Ascending aorta (tissue), 2 donors: Measurements from ENCODE around the gene KIF2C. TPM values are rescaled to one million over a fixed set of nuclear protein-coding genes. Genes with fewer than 3 reads are reported as not detected.
"Not testable (repeated sequence)": the region's sequence is repeated elsewhere in the genome, so short reads cannot be mapped to it uniquely, and the experiment has no call there.

Experiments
- DNase-seq, 2 donors: peaks; one replicate each; pipeline ENCODE4 v3.0.0-alpha.2; 2019; ENCODE audit warnings: low spot score in 2 of 2
- H3K27ac ChIP-seq, 2 donors: fragments of 200-600 bp; sonication (generic); one replicate each; pipeline ENCODE4 v1.5.1; 2016 to 2017; ENCODE audit warnings: mild to moderate bottlenecking in 1 of 2
- H3K27me3 ChIP-seq: fragments of 200-600 bp; sonication (generic); one replicate; pipeline ENCODE4 v1.5.1; 2017
- H3K36me3 ChIP-seq, 2 donors: fragments of 200-600 bp; sonication (generic); one replicate each; pipeline ENCODE4 v1.5.1; 2016
- H3K4me1 ChIP-seq, 2 donors: fragments of 200-600 bp; sonication (generic); one replicate each; pipeline ENCODE4 v1.5.1; 2016 to 2017; ENCODE audit warnings: mild to moderate bottlenecking in 1 of 2
- H3K4me3 ChIP-seq, 2 donors: fragments of 200-600 bp; sonication (generic); one replicate each; pipeline ENCODE4 v1.5.1; 2016 to 2017; ENCODE audit warnings: mild to moderate bottlenecking in 1 of 2
- H3K9me3 ChIP-seq, 2 donors: fragments of 200-600 bp; sonication (generic); one replicate each; pipeline ENCODE4 v1.5.1; 2016
- intact Hi-C: fragments of 100-400 bp; cut with DNase I; formaldehyde crosslinking; loops from one replicate; pipeline ENCODE4 v1.15.1; 2023
- total RNA-seq: library from RNA; depleted of rRNA; stranded (reverse); fragments of >200 nt; gene quantifications from one replicate; pipeline ENCODE4 v1.1.0, GENCODE V29; 2016
- TF ChIP-seq, protein P1 (sequence below), 3 experiments: fragments of 200-600 bp in 2 of 3; fragments of 450-650 bp in 1 of 3; sonication (generic) in 2 of 3; IDR thresholded peaks; one replicate each; pipeline ENCODE4 v1.5.1; 2016 to 2019; ENCODE audit warnings: antibody characterized with exemption in 3 of 3, mild to moderate bottlenecking in 1 of 3, moderate library complexity in 1 of 3

Gene KIF2C
- total RNA-seq, 1 donor from 2014 or later, result 0.53 TPM

DNA sequence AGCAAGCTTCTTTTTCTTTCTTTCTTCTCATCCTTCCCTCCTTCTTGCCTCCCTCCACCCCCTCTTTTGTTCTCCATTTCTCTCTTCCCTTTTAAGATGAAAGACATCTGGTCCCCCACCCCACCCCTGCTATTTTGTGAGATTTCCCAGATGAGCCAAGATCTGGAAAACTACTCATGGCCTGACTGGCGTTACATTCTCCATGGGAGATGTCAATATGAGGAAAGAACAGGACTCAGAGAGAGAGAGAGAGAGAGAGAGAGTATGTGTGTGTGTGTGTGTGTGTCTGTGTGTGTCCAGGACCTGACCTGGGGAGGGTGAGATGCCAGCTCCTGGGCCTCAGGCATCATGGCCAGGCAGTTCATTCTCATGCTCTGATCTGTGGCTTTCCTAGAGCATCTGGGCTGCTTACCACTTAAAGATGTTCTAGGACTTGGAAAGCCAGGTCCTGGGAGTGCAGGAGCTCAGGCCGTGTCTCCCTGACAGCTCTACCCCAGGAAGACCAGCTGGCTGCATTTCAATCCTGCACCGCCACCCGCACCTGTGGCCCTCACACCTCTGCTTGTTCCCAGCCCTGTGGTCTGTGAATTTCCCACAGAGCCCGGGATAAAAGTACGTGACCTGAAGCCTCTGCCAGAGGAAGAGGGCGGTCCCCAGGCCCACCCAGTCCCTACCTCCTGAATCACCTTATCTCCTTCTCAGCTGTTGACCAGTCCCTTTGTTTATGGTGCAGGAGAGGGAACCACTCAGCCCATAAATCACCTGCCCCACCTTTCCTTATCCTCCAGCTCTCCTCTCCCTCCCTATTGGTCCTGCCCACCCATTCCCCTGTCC is 51.5 kb downstream of the KIF2C start:
- H3K27me3 ChIP-seq, result no peaks in the 10 kb centered on the region
- no peak overlapping the region for H3K4me3 ChIP-seq
- H3K36me3 ChIP-seq, result no peaks in the 10 kb centered on the region
- TF ChIP-seq, protein P1, sequence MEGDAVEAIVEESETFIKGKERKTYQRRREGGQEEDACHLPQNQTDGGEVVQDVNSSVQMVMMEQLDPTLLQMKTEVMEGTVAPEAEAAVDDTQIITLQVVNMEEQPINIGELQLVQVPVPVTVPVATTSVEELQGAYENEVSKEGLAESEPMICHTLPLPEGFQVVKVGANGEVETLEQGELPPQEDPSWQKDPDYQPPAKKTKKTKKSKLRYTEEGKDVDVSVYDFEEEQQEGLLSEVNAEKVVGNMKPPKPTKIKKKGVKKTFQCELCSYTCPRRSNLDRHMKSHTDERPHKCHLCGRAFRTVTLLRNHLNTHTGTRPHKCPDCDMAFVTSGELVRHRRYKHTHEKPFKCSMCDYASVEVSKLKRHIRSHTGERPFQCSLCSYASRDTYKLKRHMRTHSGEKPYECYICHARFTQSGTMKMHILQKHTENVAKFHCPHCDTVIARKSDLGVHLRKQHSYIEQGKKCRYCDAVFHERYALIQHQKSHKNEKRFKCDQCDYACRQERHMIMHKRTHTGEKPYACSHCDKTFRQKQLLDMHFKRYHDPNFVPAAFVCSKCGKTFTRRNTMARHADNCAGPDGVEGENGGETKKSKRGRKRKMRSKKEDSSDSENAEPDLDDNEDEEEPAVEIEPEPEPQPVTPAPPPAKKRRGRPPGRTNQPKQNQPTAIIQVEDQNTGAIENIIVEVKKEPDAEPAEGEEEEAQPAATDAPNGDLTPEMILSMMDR (IDR thresholded peaks at IDR 0.05), result no peak
- no peak for DNase-seq
- no peaks in the 10 kb centered on the region for H3K9me3 ChIP-seq
- no peak overlapping the region for H3K27ac ChIP-seq
- H3K4me1 ChIP-seq, result no peaks in the 10 kb centered on the region
- intact Hi-C loops, result no loop called here

DNA sequence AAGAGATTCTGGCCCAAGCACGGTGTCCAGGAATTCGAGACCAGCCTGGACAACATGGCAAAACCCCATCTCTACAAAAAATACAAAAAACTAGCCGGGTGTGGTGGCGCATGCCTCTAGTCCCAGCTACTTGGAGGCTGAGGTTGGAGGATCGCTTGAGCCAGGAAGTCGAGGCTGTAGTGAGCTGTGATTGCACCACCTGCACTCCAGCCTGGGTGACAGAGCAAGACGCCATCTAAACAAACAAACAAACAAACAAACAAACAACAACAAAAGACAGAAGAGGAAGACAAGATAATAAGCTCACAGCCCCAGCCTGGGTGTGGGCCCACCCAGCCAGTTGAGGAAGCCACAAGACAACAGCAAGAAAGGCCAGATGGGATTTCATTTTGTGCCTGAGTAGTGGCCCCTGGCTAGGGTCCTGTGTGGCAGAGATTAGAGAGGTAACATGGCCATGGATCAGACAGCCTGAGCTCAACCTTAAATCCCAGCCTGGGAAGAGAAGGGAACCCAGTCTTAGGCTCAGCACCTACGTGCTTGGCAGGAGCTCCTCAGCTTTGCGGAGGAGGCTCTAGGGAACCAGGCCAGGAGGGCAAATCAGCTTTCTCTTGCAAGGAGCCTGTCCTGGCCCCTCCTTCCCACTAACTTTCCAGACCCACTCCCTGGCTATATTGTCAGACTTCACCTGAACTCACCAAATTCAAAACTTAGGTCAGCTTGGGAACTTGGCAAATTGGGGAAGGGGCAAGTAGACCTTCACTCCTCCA is 53.3 kb downstream of the KIF2C start:
- intact Hi-C loops, result no loop called here
- Histone ChIP-seq H3K4me3 (no peak overlapping the region), H3K27me3 (no peaks in the 10 kb centered on the region), H3K9me3 (no peaks in the 10 kb centered on the region), H3K4me1 (no peaks in the 10 kb centered on the region), H3K36me3 (no peaks in the 10 kb centered on the region), H3K27ac (no peak overlapping the region)
- no peak for DNase-seq
- TF ChIP-seq, protein P1 (IDR thresholded peaks at IDR 0.05), result no peak

DNA sequence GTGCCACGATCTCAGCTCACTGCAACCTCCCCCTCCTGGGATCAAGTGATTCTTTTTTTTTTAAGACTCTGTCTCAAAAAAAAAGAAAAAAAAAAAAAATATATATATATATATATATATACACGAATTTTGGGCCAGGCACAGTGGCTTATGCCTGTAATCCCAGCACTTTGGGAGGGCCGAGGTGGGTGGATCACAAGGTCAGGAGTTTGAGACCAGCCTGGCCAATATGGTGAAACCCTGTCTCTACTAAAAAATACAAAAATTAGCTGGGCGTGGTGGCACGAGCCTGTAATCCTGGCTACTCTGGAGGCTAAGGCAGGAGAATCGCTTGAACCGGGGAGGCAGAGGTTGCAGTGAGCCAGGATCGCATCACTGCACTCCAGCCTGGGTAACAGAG is 58.2 kb downstream of the KIF2C start:
- not testable (repeated sequence) for H3K9me3 ChIP-seq, H3K27me3 ChIP-seq, H3K4me3 ChIP-seq
- H3K36me3 ChIP-seq, result peaks cover 5 to 12% of the 10 kb centered on the region in 2 donors
- intact Hi-C loops, result loop anchor here (2.0 kb wide), 3 partner anchors 23 to 189 kb away; partner anchors contain the start of genes EIF2B3 and RPS8
- DNase-seq, result peak in 1 of 2 donors; percentile 4
- H3K4me1 ChIP-seq, result peaks cover 10 to 18% of the 10 kb centered on the region in 2 donors
- H3K27ac ChIP-seq, result peak overlapping the region in 1 of 2 donors; percentile 96

DNA sequence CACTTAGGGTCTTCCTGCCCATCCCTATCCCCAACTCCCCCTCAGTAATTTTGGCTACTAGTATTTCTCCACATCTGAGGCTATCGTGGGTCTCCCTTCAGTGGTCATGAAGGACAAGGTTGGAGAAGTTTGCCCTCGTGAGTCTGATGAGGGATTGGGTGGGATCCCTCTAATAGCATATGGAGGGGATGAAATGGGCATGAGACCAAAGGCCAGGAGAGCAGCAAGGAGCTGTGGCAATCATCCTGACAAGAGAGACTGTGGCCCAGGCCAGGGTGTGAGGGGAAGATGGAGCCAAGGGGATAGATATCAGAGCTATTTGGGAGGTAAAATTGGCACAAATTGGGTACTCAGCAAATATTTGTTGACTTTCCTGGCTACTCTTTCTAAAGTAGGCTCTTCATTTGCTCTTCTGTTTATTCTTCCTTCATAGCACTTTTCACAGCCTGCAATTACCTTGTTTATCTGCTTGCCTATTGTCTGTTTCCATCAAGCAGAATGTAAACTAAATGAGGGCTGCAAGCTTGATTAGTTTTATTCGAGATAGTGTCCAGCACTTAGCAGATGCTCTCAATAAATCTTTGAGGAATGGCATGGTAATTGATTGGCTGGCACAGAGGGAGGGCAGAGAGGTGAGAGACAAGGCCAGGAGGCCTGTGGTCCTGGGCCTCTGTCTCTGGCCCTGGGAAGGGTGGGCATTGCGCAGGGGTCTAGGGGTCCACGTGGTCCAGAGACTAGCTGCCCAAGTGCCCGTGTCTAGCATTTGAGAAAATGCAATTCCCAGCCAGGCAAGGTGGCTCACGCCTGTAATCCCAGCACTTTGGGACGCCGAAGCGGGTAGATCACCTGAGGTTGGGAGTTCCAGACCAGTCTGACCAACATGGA is 59.1 kb downstream of the KIF2C start:
- TF ChIP-seq, protein P1 (IDR thresholded peaks at IDR 0.05), result no peak
- Histone ChIP-seq H3K4me1 (peaks cover 17 to 26% of the 10 kb centered on the region in 2 donors), H3K27ac (peak overlapping the region; percentile 96 to 99), H3K4me3 (no peak overlapping the region), H3K27me3 (no peaks in the 10 kb centered on the region), H3K36me3 (peaks cover 13 to 21% of the 10 kb centered on the region in 2 donors), H3K9me3 (no peaks in the 10 kb centered on the region)
- peak; percentile 9 to 64 for DNase-seq
- intact Hi-C loops, result loop anchor here (2.0 kb wide), 3 partner anchors 24 to 188 kb away; partner anchors contain the start of genes EIF2B3 and RPS8

DNA sequence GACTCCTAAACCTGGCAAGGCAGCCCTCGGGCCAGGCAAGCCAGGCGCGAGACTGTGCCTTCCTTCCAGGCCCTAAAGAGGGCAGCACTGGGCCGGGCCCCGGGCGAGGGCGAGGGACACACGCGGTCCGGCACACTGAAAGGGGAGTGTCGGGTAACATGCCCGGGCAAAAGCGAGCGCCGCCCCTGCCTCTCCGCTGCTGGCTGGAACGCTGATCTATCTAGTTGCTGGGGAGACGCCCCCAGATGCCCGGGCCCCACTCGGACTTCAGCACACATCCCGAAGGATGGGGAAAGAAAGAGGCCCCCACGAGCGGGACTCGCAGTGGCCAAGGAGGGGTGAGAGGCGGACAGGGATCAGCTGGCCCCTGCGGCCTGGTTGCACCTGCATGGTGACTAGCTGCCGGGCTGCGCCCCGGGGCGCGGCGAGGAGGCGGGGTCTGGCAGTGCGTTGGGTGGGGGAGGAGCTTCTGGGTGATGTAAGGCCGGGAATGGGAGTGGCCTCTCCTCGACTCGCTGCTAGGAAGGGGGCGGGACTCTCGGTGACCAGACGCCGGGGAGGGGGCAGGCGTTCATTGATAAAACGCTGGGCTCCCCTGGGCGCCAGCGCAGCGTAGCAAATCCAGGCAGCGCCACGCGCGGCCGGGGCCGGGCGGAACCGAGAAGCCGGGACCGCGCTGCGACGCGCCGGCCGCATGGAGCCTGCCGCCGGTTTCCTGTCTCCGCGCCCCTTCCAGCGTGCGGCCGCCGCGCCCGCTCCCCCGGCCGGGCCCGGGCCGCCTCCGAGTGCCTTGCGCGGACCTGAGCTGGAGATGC is 60.3 kb downstream of the KIF2C start, which contains the start of gene PLK3:
Gene PLK3 (plus strand): TSS at position 608 of the 815 bp plus-strand sequence. CDS start 87 bp downstream, at position 695.
- TF ChIP-seq, protein P1 (IDR thresholded peaks at IDR 0.05), result peak; percentile 92 to 95 (median 94)
- intact Hi-C loops, result loop anchor here (2.0 to 10.0 kb wide), 8 partner anchors 19 to 695 kb away; partner anchors contain the start of genes EIF2B3, RNU5D-1, RPS8 and TESK2
- peak within 1 kb of the TSS; percentile 85 to 91 for H3K4me3 ChIP-seq

More for the DNA sequence above, 60.3 kb downstream of the KIF2C start, which contains the start of gene PLK3:
- no peaks in the 10 kb centered on the region for H3K9me3 ChIP-seq
- peaks cover 23 to 33% of the 10 kb centered on the region in 2 donors for H3K36me3 ChIP-seq
- H3K27me3 ChIP-seq, result no peaks in the 10 kb centered on the region
- peak; percentile 94 to 99 for DNase-seq
- peaks cover 18 to 32% of the 10 kb centered on the region in 2 donors for H3K4me1 ChIP-seq
- H3K27ac ChIP-seq, result peak within 1 kb of the TSS; percentile 96 to 99
